Measurements from ENCODE around the gene MRC2. TPM values are rescaled to one million over a fixed set of nuclear protein-coding genes. Genes with fewer than 3 reads are reported as not detected.
A peak's percentile ranks its signal among the peaks of the same experiment; 100 is the strongest.

MRC2 gene
- total RNA-seq, 1 experiment from 2014 or later = 10.7 TPM

- Histone ChIP-seq H3K9me2 (ENCODE audit: insufficient read depth) (no peaks in the 10 kb centered on the region), H2AFZ (ENCODE audit: low read depth, low read length, poor library complexity, severe bottlenecking) (no peak overlapping the region), H3K4me1 (ENCODE audit: control insufficient read depth in 1 of 2, insufficient read depth in 2 of 2, low read length in 2 of 2) (no peaks in the 10 kb centered on the region), H4K20me1 (ENCODE audit: insufficient read depth) (no peaks in the 10 kb centered on the region), H3K4me2 (ENCODE audit: low read length) (no peak overlapping the region), H3K79me2 (ENCODE audit: insufficient read depth, low read length) (no peaks in the 10 kb centered on the region), H3K4me3 (replicated peaks in 1 of 2; ENCODE audit: low read depth in 1 of 2, low read length in 2 of 2) (no peak overlapping the region), H3K9ac (ENCODE audit: low read length) (no peak overlapping the region), H3K36me3 (ENCODE audit: control insufficient read depth in 1 of 2, insufficient read depth in 2 of 2, low read length in 2 of 2) (no peaks in the 10 kb centered on the region), H3K27me3 (ENCODE audit: insufficient read depth, low read length) (no peaks in the 10 kb centered on the region), H3K9me3 (ENCODE audit: control insufficient read depth in 1 of 2, insufficient read depth in 1 of 2, low read depth in 1 of 2, low read length in 2 of 2) (no peaks in the 10 kb centered on the region), H3K27ac (ENCODE audit: low read depth, low read length) (no peak overlapping the region)
- CTCF ChIA-PET = no interaction called here
- no peak for DNase-seq (ENCODE audit: low read depth, low spot score)
- RAD21 ChIA-PET (ENCODE audit: low non-redundant PET in 1 of 2, low total read pairs in 2 of 2, uncharacterized antibody in 2 of 2, unreplicated experiment in 2 of 2) = no interaction called here
- no TSS peak for BruUV-seq (replicated peaks)
- TF ChIP-seq SRF (IDR thresholded peaks at IDR 0.05; ENCODE audit: low read depth) (no peak), ZBTB33 (IDR thresholded peaks at IDR 0.05; ENCODE audit: extremely low read depth, insufficient replicate concordance, low read length) (no peak), SP1 (IDR thresholded peaks at IDR 0.05; ENCODE audit: low read depth) (no peak)
- intact Hi-C loops (cut with micrococcal nuclease) = no loop called here
- peak; percentile 87 for ATAC-seq
- POLR2A ChIA-PET = no interaction called here
Observed at GRCh38 chr17:62644487-62645173, 17.2 kb downstream of the MRC2 start.

- Histone ChIP-seq H3K27me3 (ENCODE audit: insufficient read depth, low read length) (no peaks in the 10 kb centered on the region), H3K27ac (ENCODE audit: low read depth, low read length) (no peak overlapping the region), H3K9me2 (ENCODE audit: insufficient read depth) (no peaks in the 10 kb centered on the region), H3K4me3 (replicated peaks in 1 of 2; ENCODE audit: low read depth in 1 of 2, low read length in 2 of 2) (no peak overlapping the region), H3K79me2 (ENCODE audit: insufficient read depth, low read length) (no peaks in the 10 kb centered on the region), H2AFZ (ENCODE audit: low read depth, low read length, poor library complexity, severe bottlenecking) (no peak overlapping the region), H3K9ac (ENCODE audit: low read length) (no peak overlapping the region), H3K36me3 (ENCODE audit: control insufficient read depth in 1 of 2, insufficient read depth in 2 of 2, low read length in 2 of 2) (no peaks in the 10 kb centered on the region), H4K20me1 (ENCODE audit: insufficient read depth) (no peaks in the 10 kb centered on the region), H3K4me1 (ENCODE audit: control insufficient read depth in 1 of 2, insufficient read depth in 2 of 2, low read length in 2 of 2) (peaks cover 0 to 6% of the 10 kb centered on the region in 2 experiments; a peak in 1 of 4 replicates), H3K4me2 (ENCODE audit: low read length) (no peak overlapping the region), H3K9me3 (ENCODE audit: control insufficient read depth in 1 of 2, insufficient read depth in 1 of 2, low read depth in 1 of 2, low read length in 2 of 2) (no peaks in the 10 kb centered on the region)
- DNase-seq (ENCODE audit: low read depth, low spot score) = no peak
- BruUV-seq (replicated peaks) = no TSS peak
- CTCF ChIA-PET = no interaction called here
- ATAC-seq = no peak
- TF ChIP-seq SRF (IDR thresholded peaks at IDR 0.05; ENCODE audit: low read depth) (no peak), ATF3 (IDR thresholded peaks at IDR 0.05) (no peak)
- RAD21 ChIA-PET (ENCODE audit: low non-redundant PET in 1 of 2, low total read pairs in 2 of 2, uncharacterized antibody in 2 of 2, unreplicated experiment in 2 of 2) = no interaction called here
- POLR2A ChIA-PET = interaction anchor here (0.6 to 1.5 kb wide), 2 partner anchors 11 to 1094 kb away, joined by 3 to 4 read pairs; no protein-coding TSS in a partner anchor
- intact Hi-C loops (cut with micrococcal nuclease) = no loop called here
Observed at GRCh38 chr17:62648251-62648955, 20.9 kb downstream of the MRC2 start.
